A549 treated with RU486 at 1 μM for 4 hours (cell line): ENCODE measurements around the gene WDTC1. TPM values are rescaled to one million over a fixed set of nuclear protein-coding genes. Genes with fewer than 3 reads are reported as not detected.

Experiments
- total RNA-seq: library from RNA; stranded (reverse); fragments of 200-300 nt; extraction: Qiagen RNA extraction; gene quantifications from 5 replicates; pipeline ENCODE4 v1.2.3, GENCODE V29; 2022; ENCODE audit warnings: low read depth

WDTC1 gene, protein sequence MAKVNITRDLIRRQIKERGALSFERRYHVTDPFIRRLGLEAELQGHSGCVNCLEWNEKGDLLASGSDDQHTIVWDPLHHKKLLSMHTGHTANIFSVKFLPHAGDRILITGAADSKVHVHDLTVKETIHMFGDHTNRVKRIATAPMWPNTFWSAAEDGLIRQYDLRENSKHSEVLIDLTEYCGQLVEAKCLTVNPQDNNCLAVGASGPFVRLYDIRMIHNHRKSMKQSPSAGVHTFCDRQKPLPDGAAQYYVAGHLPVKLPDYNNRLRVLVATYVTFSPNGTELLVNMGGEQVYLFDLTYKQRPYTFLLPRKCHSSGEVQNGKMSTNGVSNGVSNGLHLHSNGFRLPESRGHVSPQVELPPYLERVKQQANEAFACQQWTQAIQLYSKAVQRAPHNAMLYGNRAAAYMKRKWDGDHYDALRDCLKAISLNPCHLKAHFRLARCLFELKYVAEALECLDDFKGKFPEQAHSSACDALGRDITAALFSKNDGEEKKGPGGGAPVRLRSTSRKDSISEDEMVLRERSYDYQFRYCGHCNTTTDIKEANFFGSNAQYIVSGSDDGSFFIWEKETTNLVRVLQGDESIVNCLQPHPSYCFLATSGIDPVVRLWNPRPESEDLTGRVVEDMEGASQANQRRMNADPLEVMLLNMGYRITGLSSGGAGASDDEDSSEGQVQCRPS
- 5.5 to 8.0 TPM (median 7.1 TPM) in 5 replicates for total RNA-seq

DNA sequence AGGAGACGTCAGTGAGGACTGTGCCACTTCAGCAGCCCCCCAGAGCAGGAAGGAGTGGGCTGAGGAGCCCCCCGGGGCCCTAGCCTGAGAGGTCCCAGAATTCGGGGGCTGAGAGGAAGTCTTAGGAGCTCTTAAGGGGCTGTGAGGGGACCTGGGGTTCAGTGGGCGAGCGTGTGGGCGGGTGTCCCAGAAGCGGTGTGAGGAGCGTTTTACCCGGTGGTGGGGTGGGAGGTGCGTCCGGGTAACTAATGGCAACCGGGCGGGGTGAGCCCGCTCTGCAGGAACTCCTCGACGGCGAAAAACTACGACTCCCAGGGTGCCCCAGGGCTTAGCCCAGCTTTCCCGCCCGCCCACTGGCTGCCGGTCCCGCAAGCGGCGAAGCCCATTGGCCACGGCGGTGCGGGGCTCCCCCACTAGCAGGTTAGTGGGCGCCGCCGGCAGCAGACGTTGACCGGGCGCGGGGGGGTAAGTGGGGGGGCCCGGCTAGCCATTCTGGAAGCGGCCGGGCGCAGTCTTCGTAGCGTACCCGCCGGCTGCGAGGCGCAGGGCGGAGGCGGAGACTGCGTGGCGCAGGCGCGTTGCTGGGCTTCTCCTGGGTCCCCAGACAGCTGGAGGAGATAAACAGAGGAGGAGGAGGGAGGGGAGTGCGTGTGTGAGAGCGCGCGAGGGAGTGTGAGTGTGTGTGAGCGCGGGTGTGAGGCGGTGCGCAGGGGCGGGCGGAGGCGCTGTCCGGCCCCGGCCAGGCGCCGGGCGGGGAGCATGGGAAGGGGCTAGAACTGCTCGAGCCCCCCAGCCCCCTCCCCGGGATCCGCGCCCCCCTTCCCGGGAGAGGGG lies at the start of gene WDTC1:
TSS of gene WDTC1 (plus strand) at position 584 of the 834 bp plus-strand sequence. CDS start 26,423 bp downstream, outside the sequence.

GRCh38 chr1:27321813-27322568 lies 87.6 kb downstream of the WDTC1 start, which contains the start of gene TMEM222:
TMEM222 (plus strand) TSS chr1:27322163; CDS start chr1:27322198, 35 bp downstream.

GRCh38 chr1:27341525-27342252 lies 107.3 kb downstream of the WDTC1 start, which contains the start of gene SYTL1:
SYTL1 (plus strand) TSS chr1:27342022; CDS start chr1:27345335, 3,313 bp downstream.

Other genes with a start within 250 kb of the WDTC1 start
- gene TRNP1, start 240.9 kb upstream of the WDTC1 start, total RNA-seq = 146 to 217 TPM (median 205 TPM) in 5 replicates
- 0.53 to 0.99 TPM (median 0.58 TPM) in 5 replicates for gene TENT5B, start 221.8 kb upstream of the WDTC1 start, total RNA-seq
- 10.3 to 14.0 TPM (median 13.7 TPM) in 5 replicates for gene SLC9A1, start 79.5 kb upstream of the WDTC1 start, total RNA-seq
- gene TMEM222, start 87.5 kb downstream of the WDTC1 start, total RNA-seq = 40.7 to 51.3 TPM (median 49.4 TPM) in 5 replicates
- 0.10 to 0.81 TPM (median 0.53 TPM) in 5 replicates for gene SYTL1, start 107.4 kb downstream of the WDTC1 start, total RNA-seq
- gene MAP3K6, start 132.3 kb downstream of the WDTC1 start, total RNA-seq = 5.9 to 13.2 TPM (median 11.4 TPM) in 5 replicates
- not detected in 5 replicates for gene FCN3, start 140.2 kb downstream of the WDTC1 start, total RNA-seq
- gene CD164L2, start 148.7 kb downstream of the WDTC1 start, total RNA-seq = not detected in 5 replicates
- 1.5 to 2.7 TPM (median 2.3 TPM) in 5 replicates for gene GPR3, start 158.0 kb downstream of the WDTC1 start, total RNA-seq